ENCODE measurements around the gene RHOBTB3. TPM values are rescaled to one million over a fixed set of nuclear protein-coding genes. Genes with fewer than 3 reads are reported as not detected.

The RHOBTB3 gene
- total RNA-seq, 1 donor from 2014 or later, result 93.5 TPM

DNA sequence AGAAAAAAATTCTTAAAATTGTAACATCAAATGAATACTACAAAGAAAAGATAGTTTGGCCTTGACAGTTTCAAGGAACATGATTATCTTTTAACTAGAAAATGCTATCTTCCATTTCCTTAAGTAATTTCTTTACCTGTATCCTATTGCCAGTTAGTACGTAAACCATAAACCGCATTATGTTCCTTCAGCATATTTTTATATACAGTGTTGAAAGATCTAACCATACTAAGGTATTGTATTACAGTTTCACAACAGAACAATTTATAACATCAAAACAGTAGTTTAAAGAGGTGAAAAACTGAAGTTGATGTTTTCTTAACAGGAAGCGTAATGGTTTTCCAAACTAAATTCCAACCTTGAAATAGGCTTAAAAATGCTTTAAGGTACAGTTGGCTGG is 46.3 kb downstream of the RHOBTB3 start:
- no peak for TF ChIP-seq CTCF (IDR thresholded peaks at IDR 0.05; ENCODE audit: insufficient read depth, low read length, poor library complexity, severe bottlenecking)
- no peak overlapping the region for H3K4me3 ChIP-seq (ENCODE audit: low read depth, low read length)
- no peaks in the 10 kb centered on the region for H3K27me3 ChIP-seq (ENCODE audit: control insufficient read depth, insufficient read depth, low read length)
- no peak for DNase-seq (ENCODE audit: low read depth)
- H3K36me3 ChIP-seq (ENCODE audit: control insufficient read depth, insufficient read depth, low read length), result peaks cover 3% of the 10 kb centered on the region

GRCh38 chr5:95778713-95779436 is 47.7 kb downstream of the RHOBTB3 start:
- H3K36me3 ChIP-seq (ENCODE audit: control insufficient read depth, insufficient read depth, low read length), result no peaks in the 10 kb centered on the region
- DNase-seq (ENCODE audit: low read depth), result no peak
- no peak for TF ChIP-seq CTCF (IDR thresholded peaks at IDR 0.05; ENCODE audit: insufficient read depth, low read length, poor library complexity, severe bottlenecking)
- H3K4me3 ChIP-seq (ENCODE audit: low read depth, low read length), result no peak overlapping the region
- no peaks in the 10 kb centered on the region for H3K27me3 ChIP-seq (ENCODE audit: control insufficient read depth, insufficient read depth, low read length)

GRCh38 chr5:95779611-95780010 is 48.5 kb downstream of the RHOBTB3 start:
- DNase-seq (ENCODE audit: low read depth), result no peak
- no peaks in the 10 kb centered on the region for H3K27me3 ChIP-seq (ENCODE audit: control insufficient read depth, insufficient read depth, low read length)
- no peak for TF ChIP-seq CTCF (IDR thresholded peaks at IDR 0.05; ENCODE audit: insufficient read depth, low read length, poor library complexity, severe bottlenecking)

DNA sequence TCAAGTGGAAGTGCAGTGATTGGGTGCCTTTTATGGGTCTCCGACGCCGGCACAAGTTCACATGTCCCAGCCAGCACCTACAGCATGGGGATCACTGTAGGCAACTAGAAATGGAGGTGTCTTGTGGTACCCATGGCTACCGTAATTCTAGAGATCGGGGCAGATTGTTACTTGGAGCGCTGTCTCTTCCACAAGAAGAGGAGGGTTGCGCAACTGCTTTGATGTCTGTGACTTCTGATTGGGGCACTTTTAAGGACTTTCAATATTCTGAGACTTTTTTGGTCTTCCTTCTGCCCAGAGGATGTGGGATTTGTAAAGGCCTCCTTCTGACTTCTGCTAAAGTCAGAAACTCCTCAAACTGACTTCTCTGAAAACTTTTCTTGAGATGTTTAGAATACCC is 49.5 kb downstream of the RHOBTB3 start:
- no peak overlapping the region for H3K4me3 ChIP-seq (ENCODE audit: low read depth, low read length)
- H3K36me3 ChIP-seq (ENCODE audit: control insufficient read depth, insufficient read depth, low read length), result no peaks in the 10 kb centered on the region
- no peak for TF ChIP-seq CTCF (IDR thresholded peaks at IDR 0.05; ENCODE audit: insufficient read depth, low read length, poor library complexity, severe bottlenecking)
- DNase-seq (ENCODE audit: low read depth), result no peak
- no peaks in the 10 kb centered on the region for H3K27me3 ChIP-seq (ENCODE audit: control insufficient read depth, insufficient read depth, low read length)

More at GRCh38 chr5:95779611-95780010, 48.5 kb downstream of the RHOBTB3 start:
- Histone ChIP-seq H3K4me3 (ENCODE audit: low read depth, low read length) (no peak overlapping the region), H3K36me3 (ENCODE audit: control insufficient read depth, insufficient read depth, low read length) (no peaks in the 10 kb centered on the region)

- Histone ChIP-seq H3K4me3 (ENCODE audit: low read depth, low read length) (no peak overlapping the region), H3K36me3 (ENCODE audit: control insufficient read depth, insufficient read depth, low read length) (no peaks in the 10 kb centered on the region), H3K27me3 (ENCODE audit: control insufficient read depth, insufficient read depth, low read length) (no peaks in the 10 kb centered on the region)
- DNase-seq (ENCODE audit: low read depth), result no peak
- TF ChIP-seq CTCF (IDR thresholded peaks at IDR 0.05; ENCODE audit: insufficient read depth, low read length, poor library complexity, severe bottlenecking), result peak; percentile 88
Observed at GRCh38 chr5:95781101-95781583, 50.0 kb downstream of the RHOBTB3 start.

DNA sequence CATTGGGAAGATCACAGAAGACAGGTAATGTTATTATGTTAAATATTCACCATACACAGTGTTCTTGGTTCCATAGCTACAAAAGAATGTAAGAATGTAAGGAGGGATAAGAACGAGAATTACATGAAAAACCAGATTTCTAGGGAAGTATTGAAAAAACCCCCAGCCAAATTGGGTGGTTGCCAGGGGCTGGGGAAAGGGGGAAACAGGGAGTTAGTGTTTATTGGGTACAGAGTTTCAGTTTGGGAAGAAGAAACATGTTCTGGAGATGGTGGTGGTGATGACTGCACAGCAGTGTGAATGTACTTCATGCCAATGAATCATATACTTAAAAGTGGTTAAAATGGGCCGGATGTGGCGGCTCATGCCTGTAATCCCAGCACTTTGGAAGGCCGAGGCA is 51.0 kb downstream of the RHOBTB3 start:
- Histone ChIP-seq H3K27me3 (ENCODE audit: control insufficient read depth, insufficient read depth, low read length) (no peaks in the 10 kb centered on the region), H3K36me3 (ENCODE audit: control insufficient read depth, insufficient read depth, low read length) (no peaks in the 10 kb centered on the region), H3K4me3 (ENCODE audit: low read depth, low read length) (no peak overlapping the region)
- DNase-seq (ENCODE audit: low read depth), result no peak
- TF ChIP-seq CTCF (IDR thresholded peaks at IDR 0.05; ENCODE audit: insufficient read depth, low read length, poor library complexity, severe bottlenecking), result no peak

All from kidney epithelial cell (primary cell).